Hepatocyte (in vitro differentiated cells): ENCODE results near the gene PHOX2B. TPM values are rescaled to one million over a fixed set of nuclear protein-coding genes. Genes with fewer than 3 reads are reported as not detected.

Experiments used
- DNase-seq: peaks from one replicate; pipeline ENCODE4 v3.0.0-alpha.2; 2016; ENCODE audit warnings: low spot score
- H2AFZ ChIP-seq: fragments of 200-600 bp; sonication (generic); 2 replicates; pipeline ENCODE4 v1.6.0; 2016; ENCODE audit warnings: antibody characterized with exemption, mild to moderate bottlenecking
- H3K27ac ChIP-seq: fragments of 200-600 bp; sonication (generic); 2 replicates; pipeline ENCODE4 v1.5.1; 2016; ENCODE audit warnings: mild to moderate bottlenecking
- H3K27me3 ChIP-seq: fragments of 200-600 bp; sonication (generic); 2 replicates; pipeline ENCODE4 v1.6.1; 2016
- H3K36me3 ChIP-seq: fragments of 200-600 bp; sonication (generic); replicated peaks from 2 replicates; pipeline ENCODE4 v1.5.1; 2016; ENCODE audit warnings: low read depth; ENCODE audit not compliant: insufficient read depth
- H3K4me1 ChIP-seq: fragments of 200-600 bp; sonication (generic); 2 replicates; pipeline ENCODE4 v1.5.1; 2016; ENCODE audit warnings: mild to moderate bottlenecking, moderate library complexity; ENCODE audit not compliant: insufficient read depth
- H3K4me2 ChIP-seq: fragments of 200-600 bp; sonication (generic); 2 replicates; pipeline ENCODE4 v1.6.0; 2016
- H3K4me3 ChIP-seq: fragments of 200-600 bp; sonication (generic); 2 replicates; pipeline ENCODE4 v1.5.1; 2016; ENCODE audit warnings: mild to moderate bottlenecking
- H3K79me2 ChIP-seq: fragments of 200-600 bp; sonication (generic); 2 replicates; pipeline ENCODE4 v1.6.0; 2017; ENCODE audit warnings: mild to moderate bottlenecking
- H3K9me2 ChIP-seq: fragments of 200-600 bp; sonication (generic); replicated peaks from 2 replicates; pipeline ENCODE4 v1.6.0; 2017; ENCODE audit warnings: mild to moderate bottlenecking; ENCODE audit not compliant: insufficient read depth
- H3K9me3 ChIP-seq: fragments of 200-600 bp; sonication (generic); 2 replicates; pipeline ENCODE4 v1.5.1; 2016; ENCODE audit warnings: low read depth, mild to moderate bottlenecking
- H4K20me1 ChIP-seq: fragments of 200-600 bp; sonication (generic); 2 replicates; pipeline ENCODE4 v1.6.0; 2016; ENCODE audit warnings: mild to moderate bottlenecking; ENCODE audit not compliant: insufficient read depth, poor library complexity, severe bottlenecking
- CTCF ChIP-seq: fragments of 200-600 bp; sonication (generic); IDR thresholded peaks from 2 replicates; pipeline ENCODE4 v1.5.1; 2016; ENCODE audit warnings: antibody characterized with exemption, mild to moderate bottlenecking; ENCODE audit not compliant: poor library complexity
- EZH2 ChIP-seq: fragments of 200-600 bp; sonication (generic); IDR thresholded peaks from 2 replicates; pipeline ENCODE4 v1.6.1; 2016; ENCODE audit warnings: antibody characterized with exemption, mild to moderate bottlenecking, borderline replicate concordance
- EZH2phosphoT487 ChIP-seq: fragments of 200-600 bp; sonication (generic); IDR thresholded peaks from one replicate; pipeline ENCODE4 v1.6.1; 2018; ENCODE audit warnings: antibody characterized with exemption, mild to moderate bottlenecking, low read depth, moderate library complexity; ENCODE audit not compliant: unreplicated experiment, severe bottlenecking
- WGBS: methylation state at CpG from one replicate; pipeline ENCODE4 v1.1.6; 2016; ENCODE audit warnings: low lambda C conversion rate; ENCODE audit errors: missing lambda C conversion rate; 5-methylcytosine and 5-hydroxymethylcytosine counted together
- polyA plus RNA-seq: library from polyadenylated mRNA; unstranded; fragments of >200 nt; fragmentation: Nextera tagmentation; extraction: Ambion mirVana; gene quantifications from 2 replicates; pipeline ENCODE4 v1.2.1, GENCODE V29; 2016
- total RNA-seq: library from RNA; depleted of rRNA; stranded (reverse); fragments of >200 nt; gene quantifications from 2 replicates; pipeline ENCODE4 v1.2.3, GENCODE V29; 2014

The PHOX2B gene
- total and polyA plus RNA-seq, 2 experiments from 2014 or later: not detected

DNA sequence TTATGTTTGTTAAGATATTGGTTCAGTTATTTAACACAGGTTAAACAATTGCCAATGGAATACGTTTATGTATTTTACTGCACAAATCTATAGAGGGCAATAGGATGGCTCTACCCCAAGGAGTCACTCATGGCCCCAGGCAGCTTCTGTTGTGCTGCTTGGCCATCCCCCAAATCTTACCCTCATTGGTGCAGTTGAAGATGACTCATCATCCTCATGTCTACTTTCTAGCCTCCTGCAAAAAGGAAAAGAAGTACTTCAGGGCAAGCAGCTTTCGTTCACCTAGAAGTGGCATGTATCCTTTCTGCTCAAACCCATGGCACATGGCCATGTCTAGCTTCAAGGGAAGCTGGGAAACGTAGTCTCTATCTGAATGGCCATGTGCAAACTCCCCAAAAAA, 14.2 kb downstream of the PHOX2B start:
- WGBS: 82% methylated on average over 3 of the region's 3 CpGs
- no peak overlapping the region for H2AFZ ChIP-seq

DNA sequence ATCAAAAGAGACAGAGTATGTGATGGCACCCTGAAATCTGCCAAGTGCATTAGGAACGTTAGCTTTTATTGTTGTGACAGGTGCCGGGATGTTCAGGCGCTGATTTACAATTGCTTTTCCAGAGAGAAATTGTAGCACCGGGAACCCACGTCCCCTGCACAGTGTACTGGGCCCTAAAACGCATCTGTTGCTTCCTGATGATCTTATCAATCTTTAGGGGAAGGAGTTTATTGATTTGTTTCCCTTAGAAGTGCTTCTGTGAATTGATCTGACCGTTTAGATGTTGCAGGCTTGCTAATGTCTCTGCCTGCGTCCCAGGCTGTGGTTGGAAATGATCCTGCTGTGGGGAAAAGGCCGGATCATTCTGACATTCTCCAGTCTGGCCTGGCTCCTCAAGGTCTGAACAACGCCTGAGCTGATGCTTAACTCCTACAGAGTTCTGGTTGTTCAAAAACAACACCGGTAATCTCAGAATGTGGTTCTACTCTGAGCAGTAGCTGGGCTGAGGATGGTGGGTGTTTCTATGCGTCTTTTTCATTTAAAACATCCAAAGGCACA, 16.9 kb downstream of the PHOX2B start:
- H3K27ac ChIP-seq: no peak overlapping the region
- no peak overlapping the region for H3K4me2 ChIP-seq
- H3K27me3 ChIP-seq: peaks cover 57% of the 10 kb centered on the region
- no peak for TF ChIP-seq EZH2
- TF ChIP-seq CTCF: no peak
- no peak for TF ChIP-seq EZH2phosphoT487
- no peak overlapping the region for H2AFZ ChIP-seq
- H3K9me2 ChIP-seq: no peaks in the 10 kb centered on the region
- no peaks in the 10 kb centered on the region for H3K9me3 ChIP-seq
- H4K20me1 ChIP-seq: no peaks in the 10 kb centered on the region
- no peak overlapping the region for H3K4me3 ChIP-seq
- no peak for DNase-seq
- no peaks in the 10 kb centered on the region for H3K4me1 ChIP-seq
- WGBS: 56% methylated on average over 12 of the region's 12 CpGs
- no peaks in the 10 kb centered on the region for H3K36me3 ChIP-seq
- no peaks in the 10 kb centered on the region for H3K79me2 ChIP-seq

More for the DNA sequence above, 14.2 kb downstream of the PHOX2B start:
- H3K36me3 ChIP-seq: no peaks in the 10 kb centered on the region
- H3K4me3 ChIP-seq: no peak overlapping the region
- no peaks in the 10 kb centered on the region for H4K20me1 ChIP-seq
- no peaks in the 10 kb centered on the region for H3K4me1 ChIP-seq
- no peaks in the 10 kb centered on the region for H3K79me2 ChIP-seq
- no peak overlapping the region for H3K4me2 ChIP-seq
- TF ChIP-seq CTCF (no peak), EZH2phosphoT487 (no peak), EZH2 (no peak)
- H3K9me2 ChIP-seq: no peaks in the 10 kb centered on the region
- H3K27ac ChIP-seq: no peak overlapping the region
- H3K9me3 ChIP-seq: no peaks in the 10 kb centered on the region
- peaks cover 42% of the 10 kb centered on the region for H3K27me3 ChIP-seq
- no peak for DNase-seq

DNA sequence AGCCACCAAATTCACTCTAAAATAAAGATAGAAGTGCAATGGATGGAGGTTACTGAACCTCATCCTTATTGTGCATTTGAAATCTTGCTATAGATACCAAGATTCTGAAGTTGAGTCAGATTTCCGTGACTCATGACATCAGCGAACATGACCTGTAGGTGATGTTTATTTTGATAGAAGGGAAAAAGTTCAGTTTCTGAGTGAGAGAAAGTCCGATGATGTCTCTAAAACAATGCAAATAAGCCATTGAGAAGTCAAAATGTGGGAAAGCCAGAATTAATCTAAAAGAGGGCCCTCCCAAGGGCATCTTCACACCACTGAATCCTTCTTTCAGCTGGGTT, 20.0 kb downstream of the PHOX2B start:
- no peaks in the 10 kb centered on the region for H3K4me1 ChIP-seq
- DNase-seq: no peak
- no peaks in the 10 kb centered on the region for H3K9me3 ChIP-seq
- H3K27me3 ChIP-seq: peaks cover 47% of the 10 kb centered on the region
- no peaks in the 10 kb centered on the region for H3K79me2 ChIP-seq
- no peak overlapping the region for H3K4me2 ChIP-seq
- TF ChIP-seq CTCF: no peak
- no peak for TF ChIP-seq EZH2phosphoT487
- no peak for TF ChIP-seq EZH2
- 86% methylated on average over 3 of the region's 3 CpGs for WGBS
- H4K20me1 ChIP-seq: no peaks in the 10 kb centered on the region
- H2AFZ ChIP-seq: no peak overlapping the region
- H3K9me2 ChIP-seq: no peaks in the 10 kb centered on the region
- no peak overlapping the region for H3K4me3 ChIP-seq
- H3K36me3 ChIP-seq: no peaks in the 10 kb centered on the region
- no peak overlapping the region for H3K27ac ChIP-seq
